CD14-positive monocyte (primary cell): ENCODE measurements around the gene PKNOX2. TPM values are rescaled to one million over a fixed set of nuclear protein-coding genes. Genes with fewer than 3 reads are reported as not detected.

Experiments
- DNase-seq, 3 donors: peaks; one replicate each; pipeline ENCODE4 v3.0.0-alpha.2; 2011 to 2022
- H2AFZ ChIP-seq: 2 replicates; pipeline ENCODE4 v1.6.0; 2012; ENCODE audit warnings: mild to moderate bottlenecking, low read depth, low read length, inconsistent platforms; ENCODE audit not compliant: insufficient read depth, poor library complexity, severe bottlenecking
- H3K27ac ChIP-seq, 2 donors: 1 replicate in 1 of 2; 2 replicates in 1 of 2; pipeline ENCODE4 v1.5.1; 2012 to 2013; ENCODE audit warnings: low read length in 2 of 2, control low read depth in 1 of 2, inconsistent platforms in 1 of 2, low read depth in 1 of 2, mild to moderate bottlenecking in 1 of 2
- H3K27me3 ChIP-seq, 2 donors: one replicate each; pipeline versions ENCODE4 v1.6.0 to v1.6.1; 2011 to 2013; ENCODE audit warnings: low read length in 2 of 2; ENCODE audit not compliant: control insufficient read depth in 2 of 2, insufficient read depth in 2 of 2
- H3K36me3 ChIP-seq, 2 donors: replicated peaks in 1 of 2; 1 replicate in 1 of 2; 2 replicates in 1 of 2; pipeline versions ENCODE4 v1.5.1 to v1.6.1; 2012 to 2013; ENCODE audit warnings: low read length in 2 of 2, control low read depth in 1 of 2, inconsistent platforms in 1 of 2, mild to moderate bottlenecking in 1 of 2; ENCODE audit not compliant: insufficient read depth in 2 of 2, control insufficient read depth in 1 of 2
- H3K4me1 ChIP-seq, 2 donors: 1 replicate in 1 of 2; 2 replicates in 1 of 2; pipeline versions ENCODE4 v1.5.1 to v1.6.1; 2012 to 2013; ENCODE audit warnings: low read length in 2 of 2, control low read depth in 1 of 2, inconsistent platforms in 1 of 2, mild to moderate bottlenecking in 1 of 2, moderate library complexity in 1 of 2; ENCODE audit not compliant: insufficient read depth in 2 of 2, control insufficient read depth in 1 of 2
- H3K4me2 ChIP-seq: replicated peaks from 2 replicates; pipeline ENCODE3; 2012; ENCODE audit warnings: low read length, moderate library complexity, mild to moderate bottlenecking; ENCODE audit not compliant: poor library complexity, severe bottlenecking; ENCODE audit errors: extremely low read depth
- H3K4me3 ChIP-seq, 3 experiments: fragments of 200-600 bp in 1 of 3; sonication (generic) in 1 of 3; replicated peaks in 1 of 3; 1 replicate in 2 of 3; 2 replicates in 1 of 3; pipeline ENCODE4 v1.5.1; 2011 to 2013; ENCODE audit warnings: low read length in 3 of 3, mild to moderate bottlenecking in 3 of 3, control low read depth in 2 of 3, low read depth in 2 of 3, inconsistent platforms in 1 of 3, moderate library complexity in 1 of 3
- H3K79me2 ChIP-seq: 2 replicates; pipeline ENCODE4 v1.6.0; 2012; ENCODE audit warnings: mild to moderate bottlenecking, control low read depth, inconsistent platforms, low read length, moderate library complexity; ENCODE audit not compliant: insufficient read depth
- H3K9ac ChIP-seq: 2 replicates; pipeline ENCODE4 v1.6.0; 2017; ENCODE audit warnings: low read length, mild to moderate bottlenecking; ENCODE audit not compliant: insufficient read depth, poor library complexity, severe bottlenecking
- H3K9me3 ChIP-seq, 2 donors: replicated peaks in 1 of 2; 1 replicate in 1 of 2; 2 replicates in 1 of 2; pipeline versions ENCODE4 v1.5.1 to v1.6.1; 2012 to 2013; ENCODE audit warnings: low read length in 2 of 2, control low read depth in 1 of 2; ENCODE audit not compliant: control insufficient read depth in 1 of 2, insufficient read depth in 1 of 2
- H4K20me1 ChIP-seq: 2 replicates; pipeline ENCODE4 v1.6.0; 2012; ENCODE audit warnings: mild to moderate bottlenecking, low read length, control low read depth, moderate library complexity; ENCODE audit not compliant: insufficient read depth
- H3K27ac Mint-ChIP-seq, 7 donors: one replicate each; pipeline ENCODE4 v1.8.0; 2020; ENCODE audit warnings: mild to moderate bottlenecking in 7 of 7, mixed read lengths in 7 of 7, moderate library complexity in 6 of 7, inconsistent platforms in 2 of 7
- H3K27me3 Mint-ChIP-seq, 3 donors: one replicate each; pipeline ENCODE4 v1.8.0; 2021 to 2022; ENCODE audit warnings: low read depth in 3 of 3, mild to moderate bottlenecking in 3 of 3, mixed read lengths in 3 of 3, moderate library complexity in 3 of 3, inconsistent platforms in 1 of 3
- H3K36me3 Mint-ChIP-seq, 2 donors: one replicate each; pipeline ENCODE4 v1.8.0; 2020; ENCODE audit warnings: mixed read lengths in 2 of 2, inconsistent platforms in 1 of 2, mild to moderate bottlenecking in 1 of 2
- H3K4me1 Mint-ChIP-seq: one replicate; pipeline ENCODE4 v1.8.0; 2020; ENCODE audit warnings: mild to moderate bottlenecking, mixed read lengths
- H3K4me3 Mint-ChIP-seq, 2 donors: one replicate each; pipeline ENCODE4 v1.8.0; 2020; ENCODE audit warnings: mild to moderate bottlenecking in 2 of 2, mixed read lengths in 2 of 2, moderate library complexity in 1 of 2
- H3K9me3 Mint-ChIP-seq, 7 donors: one replicate each; pipeline ENCODE4 v1.8.0; 2020 to 2022; ENCODE audit warnings: mixed read lengths in 7 of 7, mild to moderate bottlenecking in 6 of 7, moderate library complexity in 6 of 7, inconsistent platforms in 2 of 7
- WGBS: methylation state at CpG from one replicate; pipeline ENCODE4 v1.1.5; 2013; ENCODE audit warnings: missing lambda C conversion rate; ENCODE audit not compliant: insufficient coverage; 5-methylcytosine and 5-hydroxymethylcytosine counted together
- intact Hi-C, 2 donors: fragments of 100-400 bp; cut with micrococcal nuclease; formaldehyde crosslinking; loops; one replicate each; pipeline versions ENCODE4 v1.15.0 to v1.15.1; 2023
- polyA plus RNA-seq, 3 donors: library from polyadenylated mRNA; depleted of rRNA in 1 of 3; unstranded in 2 of 3; stranded (reverse) in 1 of 3; fragments of 300-500 nt in 2 of 3; fragments of >200 nt in 1 of 3; fragmentation: Illumina TruSeq in 2 of 3; gene quantifications; 1 replicate in 2 of 3; 2 replicates in 1 of 3; pipeline ENCODE4 v1.2.3, GENCODE V29; 2012 to 2021
- TF ChIP-seq, protein P1 (sequence below): fragments of 200-600 bp; IDR thresholded peaks from one replicate; pipeline ENCODE4 v1.8.0; 2022; ENCODE audit warnings: antibody characterized with exemption, mild to moderate bottlenecking

Gene PKNOX2
- polyA plus RNA-seq, 3 donors, result not detected

GRCh38 chr11:125155767-125156166, 8.8 kb upstream of the PKNOX2 start:
- no peak overlapping the region for H3K4me3 ChIP-seq
- TF ChIP-seq, protein P1, sequence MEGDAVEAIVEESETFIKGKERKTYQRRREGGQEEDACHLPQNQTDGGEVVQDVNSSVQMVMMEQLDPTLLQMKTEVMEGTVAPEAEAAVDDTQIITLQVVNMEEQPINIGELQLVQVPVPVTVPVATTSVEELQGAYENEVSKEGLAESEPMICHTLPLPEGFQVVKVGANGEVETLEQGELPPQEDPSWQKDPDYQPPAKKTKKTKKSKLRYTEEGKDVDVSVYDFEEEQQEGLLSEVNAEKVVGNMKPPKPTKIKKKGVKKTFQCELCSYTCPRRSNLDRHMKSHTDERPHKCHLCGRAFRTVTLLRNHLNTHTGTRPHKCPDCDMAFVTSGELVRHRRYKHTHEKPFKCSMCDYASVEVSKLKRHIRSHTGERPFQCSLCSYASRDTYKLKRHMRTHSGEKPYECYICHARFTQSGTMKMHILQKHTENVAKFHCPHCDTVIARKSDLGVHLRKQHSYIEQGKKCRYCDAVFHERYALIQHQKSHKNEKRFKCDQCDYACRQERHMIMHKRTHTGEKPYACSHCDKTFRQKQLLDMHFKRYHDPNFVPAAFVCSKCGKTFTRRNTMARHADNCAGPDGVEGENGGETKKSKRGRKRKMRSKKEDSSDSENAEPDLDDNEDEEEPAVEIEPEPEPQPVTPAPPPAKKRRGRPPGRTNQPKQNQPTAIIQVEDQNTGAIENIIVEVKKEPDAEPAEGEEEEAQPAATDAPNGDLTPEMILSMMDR, result no peak
- H2AFZ ChIP-seq, result no peak overlapping the region
- DNase-seq, result no peak
- H3K9ac ChIP-seq, result no peak overlapping the region
- Mint-ChIP-seq H3K36me3 (no peaks in the 10 kb centered on the region), H3K27ac (no peak overlapping the region), H3K27me3 (peaks cover 24 to 38% (median 26%) of the 10 kb centered on the region in 3 donors), H3K4me3 (no peak overlapping the region), H3K4me1 (no peaks in the 10 kb centered on the region), H3K9me3 (peaks cover 0 to 13% (median 3%) of the 10 kb centered on the region in 7 donors)
- H3K27ac ChIP-seq, result no peak overlapping the region
- no peak overlapping the region for H3K4me2 ChIP-seq
- peaks cover 0 to 9% of the 10 kb centered on the region in 2 donors for H3K27me3 ChIP-seq
- intact Hi-C loops, result no loop called here
- H4K20me1 ChIP-seq, result no peaks in the 10 kb centered on the region
- 93% methylated on average over 4 of the region's 4 CpGs for WGBS
- H3K4me1 ChIP-seq, result no peaks in the 10 kb centered on the region
- no peaks in the 10 kb centered on the region for H3K79me2 ChIP-seq
- no peaks in the 10 kb centered on the region for H3K36me3 ChIP-seq
- peaks cover 0 to 6% of the 10 kb centered on the region in 2 donors for H3K9me3 ChIP-seq

GRCh38 chr11:125156346-125157117, 8.0 kb upstream of the PKNOX2 start:
- no peak overlapping the region for H3K4me3 Mint-ChIP-seq
- TF ChIP-seq, protein P1, result no peak
- intact Hi-C loops, result no loop called here
- Histone ChIP-seq H2AFZ (no peak overlapping the region), H3K9ac (no peak overlapping the region), H3K4me1 (no peaks in the 10 kb centered on the region), H3K4me3 (no peak overlapping the region), H3K27ac (no peak overlapping the region), H3K4me2 (no peak overlapping the region), H3K79me2 (no peaks in the 10 kb centered on the region), H4K20me1 (no peaks in the 10 kb centered on the region), H3K36me3 (no peaks in the 10 kb centered on the region), H3K27me3 (peaks cover 0 to 12% of the 10 kb centered on the region in 2 donors), H3K9me3 (peaks cover 0 to 6% of the 10 kb centered on the region in 2 donors)
- no peak for DNase-seq
- no peak overlapping the region for H3K27ac Mint-ChIP-seq
- peaks cover 27 to 35% (median 28%) of the 10 kb centered on the region in 3 donors for H3K27me3 Mint-ChIP-seq
- WGBS, result 85% methylated on average over 4 of the region's 8 CpGs
- no peaks in the 10 kb centered on the region for H3K4me1 Mint-ChIP-seq
- H3K9me3 Mint-ChIP-seq, result peaks cover 0 to 10% (median 3%) of the 10 kb centered on the region in 7 donors
- no peaks in the 10 kb centered on the region for H3K36me3 Mint-ChIP-seq
